ENCODE results near the gene CCNT1.

GRCh38 chr12:48686037-48686595 is 30.4 kb downstream of the CCNT1 start:
- TF ChIP-seq CTCF (IDR thresholded peaks at IDR 0.05; ENCODE audit: poor library complexity, severe bottlenecking) = no peak
- TF ChIP-seq SMC3 (conservative IDR thresholded peaks at IDR 0.05; ENCODE audit: poor library complexity) = no peak
- TF ChIP-seq EP300 (conservative IDR thresholded peaks at IDR 0.05; ENCODE audit: poor library complexity, severe bottlenecking) = no peak
- no peak for TF ChIP-seq TAF1 (IDR thresholded peaks at IDR 0.05; ENCODE audit: low read depth)
